ENCODE data around the gene SPECC1L. TPM values are rescaled to one million over a fixed set of nuclear protein-coding genes. Genes with fewer than 3 reads are reported as not detected.

The SPECC1L gene
- total and polyA plus RNA-seq, 2 of the 8 experiments (the other 6 are each of a cell fraction or from before 2014, with no cell fraction given) = 15.7 to 61.6 TPM

DNA sequence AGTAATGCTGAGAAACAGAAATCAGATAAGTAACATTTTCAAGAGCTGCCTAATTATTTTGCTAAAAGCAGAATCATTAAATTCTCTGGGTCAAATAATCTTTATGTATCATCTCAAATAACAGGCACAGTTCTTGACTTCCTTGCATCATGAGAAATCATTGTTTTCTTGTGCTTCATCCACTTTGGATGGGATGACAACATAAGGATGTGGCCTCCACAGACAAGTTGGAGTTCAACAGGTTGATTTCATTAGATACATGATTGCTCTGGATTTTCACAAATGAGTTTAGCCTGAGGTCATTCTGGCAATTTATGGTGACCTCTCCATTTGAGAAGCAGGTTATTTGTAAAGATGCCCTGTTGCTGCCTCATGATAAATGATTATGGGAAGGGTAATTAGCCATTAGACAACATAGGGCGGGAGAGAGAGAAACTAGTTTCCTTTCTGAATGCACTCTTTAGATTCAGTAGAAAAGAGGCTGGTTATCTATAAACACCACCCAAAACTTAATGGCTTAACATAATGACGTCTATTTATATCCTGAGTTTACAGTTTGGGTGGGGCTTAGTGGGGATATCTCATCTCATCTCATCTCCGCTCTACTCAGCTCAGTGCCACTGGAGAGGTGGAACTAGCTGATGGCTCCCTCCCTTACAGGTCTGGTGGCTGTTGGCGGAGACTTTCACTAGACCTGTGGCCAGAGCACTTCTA, 121.7 kb downstream of the SPECC1L start:
- Histone ChIP-seq H4K20me1 (replicated peaks in 1 of 2; ENCODE audit: control insufficient read depth in 1 of 2, insufficient read depth in 2 of 2, low read length in 2 of 2) (no peaks in the 10 kb centered on the region), H2BK5ac (ENCODE audit: low read depth, low read length) (no peak overlapping the region), H2BK15ac (ENCODE audit: low read length) (no peak overlapping the region), H2BK120ac (replicated peaks; ENCODE audit: low read depth, low read length) (no peak overlapping the region), H3K4me3 (ENCODE audit: extremely low read depth in 1 of 4, insufficient read depth in 2 of 4, low read depth in 3 of 4, low read length in 4 of 4) (no peak overlapping the region), H3K9ac (replicated peaks in 1 of 4; ENCODE audit: extremely low read depth in 1 of 4, low read depth in 3 of 4, low read length in 3 of 4) (no peak overlapping the region), H4K8ac (ENCODE audit: extremely low read depth, insufficient read depth, low read length) (no peak overlapping the region), H3K27ac (ENCODE audit: low read depth, low read length) (0 out of 2 replicates have a peak overlapping the region, but pooled peaks have one; percentile 8), H3K56ac (replicated peaks; ENCODE audit: insufficient read length, low read depth, low read length) (no peak overlapping the region), H3K23me2 (ENCODE audit: low read depth, low read length) (no peaks in the 10 kb centered on the region), H3K4me2 (ENCODE audit: insufficient read depth in 1 of 2, low read depth in 2 of 2, low read length in 2 of 2) (no peak overlapping the region), H3K14ac (ENCODE audit: insufficient read length) (no peak overlapping the region), H3K4me1 (replicated peaks in 1 of 4; ENCODE audit: control insufficient read depth in 3 of 4, insufficient read depth in 4 of 4, low read length in 3 of 4) (no peaks in the 10 kb centered on the region), H2BK20ac (ENCODE audit: low read length) (no peak overlapping the region), H3K36me3 (ENCODE audit: control insufficient read depth in 2 of 4, insufficient read depth in 4 of 4, low read length in 3 of 4) (peaks cover 0 to 9% (median 3%) of the 10 kb centered on the region in 4 experiments; a peak in 2 of 8 replicates), H4K91ac (replicated peaks; ENCODE audit: insufficient read length, low read length) (no peak overlapping the region), H2AK5ac (ENCODE audit: low read depth, low read length) (no peak overlapping the region), H2BK12ac (ENCODE audit: low read depth, low read length) (no peak overlapping the region), H2AFZ (ENCODE audit: low read length) (no peak overlapping the region), H3K18ac (ENCODE audit: extremely low read depth, low read length) (no peak overlapping the region), H3K9me3 (ENCODE audit: insufficient read depth in 2 of 2, low read depth in 1 of 2, low read length in 1 of 2) (no peaks in the 10 kb centered on the region), H4K5ac (ENCODE audit: insufficient read length, low read depth, low read length) (no peak overlapping the region), H3K79me1 (ENCODE audit: low read depth, low read length) (no peaks in the 10 kb centered on the region), H3K4ac (replicated peaks; ENCODE audit: insufficient read length, low read depth, low read length) (no peak overlapping the region), H3K23ac (ENCODE audit: insufficient read length) (no peak overlapping the region), H3K27me3 (replicated peaks in 1 of 4; ENCODE audit: control insufficient read depth in 3 of 4, extremely low read depth in 1 of 4, insufficient read depth in 3 of 4, low read length in 3 of 4) (no peaks in the 10 kb centered on the region), H3K79me2 (ENCODE audit: control insufficient read depth in 1 of 2, insufficient read depth in 2 of 2, low read length in 2 of 2) (no peaks in the 10 kb centered on the region)
- FAIRE-seq (no peak), DNase-seq (ENCODE audit: low read depth in 1 of 2, low spot score in 2 of 2) (no peak)
- TF ChIP-seq RNF2 (IDR thresholded peaks at IDR 0.05; ENCODE audit: borderline replicate concordance, low read depth, low read length, missing control alignments, poor library complexity, severe bottlenecking) (no peak), TCF12 (IDR thresholded peaks at IDR 0.05; ENCODE audit: low read depth, low read length) (no peak), SP1 (IDR thresholded peaks at IDR 0.05; ENCODE audit: low read depth, low read length) (no peak)
- 88% methylated on average over 4 of the region's 4 CpGs; no CpG with 5 or more reads in 1 of the 2 experiments for WGBS, 2 experiments (ENCODE audit: extremely low coverage in 1 of 2, insufficient coverage in 1 of 2, insufficient read length in 1 of 2, insufficient replicate concordance in 2 of 2, low coverage in 1 of 2, low lambda C conversion rate in 2 of 2, missing lambda C conversion rate in 1 of 2)
- POLR2A ChIA-PET (ENCODE audit: partially characterized antibody) = interaction anchor here (1.4 kb wide), 1 partner anchor 14 kb away, joined by 3 read pairs; no protein-coding TSS in a partner anchor
- CTCF ChIA-PET (ENCODE audit: partially characterized antibody) = interaction anchor here (0.9 to 2.9 kb wide), 2 partner anchors 24 to 29 kb away, joined by 3 to 9 read pairs; no protein-coding TSS in a partner anchor
